ELR (cell line): ENCODE measurements around the gene LSP1.
A peak's percentile ranks its signal among the peaks of the same experiment; 100 is the strongest.
"Not testable (repeated sequence)": the region's sequence is repeated elsewhere in the genome, so short reads cannot be mapped to it uniquely, and the experiment has no call there.

ENCODE experiments used
- DNase-seq: peaks from one replicate; pipeline ENCODE4 v3.0.0-alpha.2; 2015; ENCODE audit warnings: low read depth

Gene LSP1

GRCh38 chr11:1864831-1865665 lies 12.2 kb downstream of the LSP1 start:
- DNase-seq: no peak

DNA sequence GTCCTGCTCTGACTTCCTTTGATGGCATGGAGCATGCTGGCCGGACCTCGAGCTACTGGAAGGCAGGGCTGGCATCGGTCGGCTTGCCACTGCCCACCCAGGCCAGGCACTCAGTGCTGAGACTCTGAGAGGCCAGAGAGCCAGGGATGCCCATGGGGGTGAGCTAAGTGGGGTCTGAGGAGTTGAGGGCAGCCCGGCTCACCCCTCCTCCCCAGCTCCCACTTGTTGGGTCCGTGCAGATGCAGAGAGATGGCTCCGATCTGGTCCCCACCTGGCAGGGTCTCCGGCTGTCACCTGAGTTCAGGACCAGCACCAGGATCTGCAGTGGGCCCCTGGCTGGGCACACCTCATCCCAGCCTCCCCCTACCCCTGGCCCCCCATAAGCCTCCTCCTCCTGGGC lies 13.3 kb downstream of the LSP1 start:
- no peak for DNase-seq

DNA sequence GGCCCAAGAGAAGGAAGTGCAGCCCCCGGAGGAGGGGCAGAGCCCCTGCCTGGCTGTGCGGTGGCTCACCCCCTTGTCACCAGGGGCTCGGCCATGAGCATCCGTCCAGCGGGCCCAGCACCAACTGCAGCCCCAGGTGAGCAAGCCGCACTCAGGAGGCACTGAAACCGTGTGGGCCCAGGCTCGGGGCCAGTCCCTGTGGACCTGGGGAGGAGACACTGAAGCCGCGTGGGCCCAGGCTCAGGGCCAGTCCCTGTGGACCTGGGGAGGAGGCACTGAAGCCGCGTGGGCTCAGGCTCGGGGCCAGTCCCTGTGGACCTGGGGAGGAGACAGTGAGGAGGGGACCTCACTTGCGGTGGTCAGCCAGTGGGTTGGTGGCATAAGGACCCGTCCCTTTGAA lies 13.9 kb downstream of the LSP1 start:
- no peak for DNase-seq

DNA sequence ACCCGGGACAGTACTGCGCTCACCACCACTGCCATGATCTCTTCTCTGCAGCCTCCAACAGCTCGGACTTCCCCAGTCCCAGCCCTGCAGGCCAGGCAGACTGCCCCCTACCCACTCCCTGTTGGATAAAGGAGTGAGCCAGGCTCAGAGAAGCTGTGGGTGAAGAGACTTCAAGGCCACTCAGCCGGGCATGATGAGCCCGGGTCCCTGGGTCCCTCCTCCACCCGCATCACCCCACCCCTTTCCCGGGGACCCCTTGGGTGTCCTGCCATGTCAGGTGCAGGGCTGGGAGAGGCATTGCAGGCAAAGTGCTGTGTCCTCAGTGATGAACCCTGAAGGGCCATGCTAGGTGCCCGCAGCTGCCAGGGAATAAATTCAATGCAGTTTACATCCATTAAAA lies 14.5 kb downstream of the LSP1 start:
- DNase-seq: no peak

- DNase-seq: no peak
Observed at GRCh38 chr11:1868056-1868635, 15.3 kb downstream of the LSP1 start.

GRCh38 chr11:1868636-1869291 lies 15.9 kb downstream of the LSP1 start:
- DNase-seq: no peak

- DNase-seq: no peak
Observed at GRCh38 chr11:1869427-1870325, 16.8 kb downstream of the LSP1 start.

- no peak for DNase-seq
Observed at GRCh38 chr11:1870326-1870696, 17.4 kb downstream of the LSP1 start.

GRCh38 chr11:1870721-1871466 lies 18.0 kb downstream of the LSP1 start:
- no peak for DNase-seq

DNA sequence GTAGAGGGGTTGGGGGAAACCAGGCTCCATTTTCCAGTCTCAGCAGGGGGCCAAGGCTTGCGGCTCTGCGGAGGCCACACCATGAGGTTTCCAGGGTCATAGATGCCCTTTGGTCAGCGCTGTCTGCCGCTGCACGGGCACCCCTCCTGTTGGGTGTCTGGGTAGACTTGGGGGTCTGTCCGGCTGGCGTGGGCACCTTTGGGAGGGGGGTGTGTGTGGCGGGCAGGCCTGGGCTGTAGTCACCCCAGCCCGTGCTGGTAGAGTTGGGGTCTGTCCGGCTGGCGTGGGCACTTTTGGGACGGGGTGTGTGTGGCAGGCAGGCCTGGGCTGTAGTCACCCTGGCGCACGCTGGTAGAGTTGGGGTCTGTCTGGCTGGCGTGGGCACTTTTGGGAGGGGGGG lies 18.6 kb downstream of the LSP1 start:
- DNase-seq: no peak

- DNase-seq: no peak
Observed at GRCh38 chr11:1872267-1872985, 19.5 kb downstream of the LSP1 start.

- DNase-seq: peak; percentile 11
Observed at GRCh38 chr11:1873048-1873812, 20.3 kb downstream of the LSP1 start.

GRCh38 chr11:1873813-1874150 lies 20.9 kb downstream of the LSP1 start:
- DNase-seq: not testable (repeated sequence)

DNA sequence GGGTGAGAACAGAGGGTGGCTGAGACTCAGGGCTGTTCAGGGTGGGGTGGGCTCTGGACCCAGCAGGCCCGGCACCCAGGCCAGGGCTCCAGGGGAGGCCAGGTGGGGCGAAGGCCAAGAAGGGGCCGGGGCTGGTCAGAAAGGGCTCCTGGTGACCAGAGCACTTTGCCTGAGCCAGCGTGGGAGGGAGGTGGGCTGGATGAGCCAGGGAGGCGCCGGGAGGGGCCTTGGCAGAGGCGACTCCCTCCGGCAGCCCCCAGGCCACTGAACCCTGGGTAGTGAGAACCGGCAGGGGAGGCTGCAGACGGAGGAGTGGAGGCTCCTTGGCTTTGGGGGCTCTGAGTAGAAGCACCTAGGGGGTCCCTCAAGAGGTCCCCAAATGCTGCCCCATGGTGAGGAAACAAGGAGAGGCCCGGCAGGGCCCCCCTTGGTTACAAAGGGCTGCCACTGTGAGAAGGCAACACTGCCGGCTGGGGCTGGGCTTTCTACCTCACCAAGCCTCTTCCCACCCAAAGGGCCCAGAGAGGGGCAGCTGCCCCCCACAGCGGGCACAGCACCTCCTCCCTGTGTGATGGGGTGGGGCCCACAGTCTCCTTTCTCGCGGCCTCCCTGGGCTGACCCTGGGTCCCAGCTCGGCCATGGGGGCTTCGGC lies 21.7 kb downstream of the LSP1 start:
- DNase-seq: not testable (repeated sequence)

DNA sequence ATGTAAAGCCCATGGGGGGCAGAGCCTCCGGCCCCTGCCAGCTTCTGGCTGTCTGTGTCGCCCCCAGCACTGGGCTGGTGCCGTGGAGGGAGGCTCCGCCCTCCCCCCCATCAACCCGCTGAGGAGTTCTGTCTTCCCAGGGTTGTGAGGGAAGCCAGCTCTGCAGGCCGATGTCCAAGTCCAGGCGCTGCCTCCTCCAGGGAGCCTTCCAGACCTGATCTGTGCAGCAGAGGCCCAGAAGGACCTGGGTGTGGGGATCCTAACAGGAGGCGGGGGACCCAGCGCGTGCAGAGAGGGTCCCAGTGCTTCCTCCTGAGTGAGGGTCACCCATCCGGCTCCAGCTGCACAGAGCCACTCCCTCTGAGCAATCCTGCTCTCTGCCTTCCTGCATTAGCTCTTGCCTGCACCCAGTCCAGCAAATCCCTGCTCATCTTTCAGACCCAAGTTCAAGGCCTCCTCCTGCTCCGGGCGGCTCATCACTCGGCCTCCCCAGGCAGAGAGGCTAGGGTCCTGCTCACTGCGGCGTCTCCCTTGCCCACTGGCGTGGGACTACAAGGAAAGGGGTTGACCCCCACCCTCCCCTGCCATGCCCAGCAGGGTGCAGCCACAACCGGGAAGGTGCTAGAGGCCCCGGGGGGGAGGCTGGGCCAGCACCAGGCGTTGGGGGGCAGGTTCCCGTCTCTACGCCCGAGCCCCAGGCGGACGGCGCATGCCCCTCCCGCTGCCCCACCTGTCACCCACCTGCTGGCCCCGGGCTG lies 22.4 kb downstream of the LSP1 start:
- DNase-seq: no peak

DNA sequence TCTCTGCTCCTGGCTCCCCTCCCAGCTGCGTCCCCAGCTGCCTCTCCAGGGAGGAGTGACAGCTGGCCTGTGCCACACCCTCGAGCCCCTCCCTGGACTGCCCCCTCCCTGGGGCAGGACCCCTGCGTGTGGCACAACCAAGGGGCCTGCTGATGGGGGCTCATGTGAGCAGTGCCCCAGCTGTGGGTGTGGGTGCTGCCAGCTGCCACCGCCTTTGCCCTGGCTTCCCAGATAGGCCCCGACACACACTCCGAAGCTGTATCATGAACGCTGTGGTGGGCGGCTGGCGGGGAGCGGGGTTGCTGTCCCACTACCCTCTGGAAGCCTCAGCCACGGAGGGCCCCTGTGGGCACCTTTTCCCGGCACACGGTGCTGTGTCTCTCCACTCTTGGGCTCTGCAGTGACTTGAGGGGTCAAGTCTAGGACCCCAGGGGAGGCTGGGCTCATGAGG lies 23.0 kb downstream of the LSP1 start:
- not testable (repeated sequence) for DNase-seq

- peak; percentile 42 for DNase-seq
Observed at GRCh38 chr11:1876361-1877063, 23.6 kb downstream of the LSP1 start.
